WI38 (cell line): ENCODE data around the gene SERINC2.

Experiments used
- H3K4me3 ChIP-seq: 2 replicates; pipeline ENCODE4 v1.5.1; 2011; ENCODE audit warnings: low read depth, mild to moderate bottlenecking, control low read depth, low read length
- CTCF ChIP-seq: IDR thresholded peaks from 2 replicates; pipeline ENCODE4 v1.5.1; 2012; ENCODE audit warnings: low read depth, mild to moderate bottlenecking, control low read depth, low read length

Gene SERINC2

GRCh38 chr1:31396633-31397351 is 16.2 kb upstream of the SERINC2 start:
- peak; percentile 40 for TF ChIP-seq CTCF

GRCh38 chr1:31397360-31398095 is 15.5 kb upstream of the SERINC2 start:
- H3K4me3 ChIP-seq, result no peak overlapping the region
- no peak for TF ChIP-seq CTCF

More at GRCh38 chr1:31396633-31397351, 16.2 kb upstream of the SERINC2 start:
- H3K4me3 ChIP-seq, result no peak overlapping the region

- no peak overlapping the region for H3K4me3 ChIP-seq
- no peak for TF ChIP-seq CTCF
These were observed 14.8 kb upstream of the SERINC2 start for GRCh38 chr1:31398246-31398645.

GRCh38 chr1:31399976-31400375 is 13.0 kb upstream of the SERINC2 start:
- no peak overlapping the region for H3K4me3 ChIP-seq
- no peak for TF ChIP-seq CTCF

GRCh38 chr1:31400393-31400792 is 12.6 kb upstream of the SERINC2 start:
- no peak overlapping the region for H3K4me3 ChIP-seq
- no peak for TF ChIP-seq CTCF

- no peak overlapping the region for H3K4me3 ChIP-seq
- no peak for TF ChIP-seq CTCF
These were observed 11.8 kb upstream of the SERINC2 start for GRCh38 chr1:31401241-31401640.

- TF ChIP-seq CTCF, result no peak
- no peak overlapping the region for H3K4me3 ChIP-seq
These were observed 7.3 kb upstream of the SERINC2 start for GRCh38 chr1:31405578-31406245.
